GM21786 (cell line): ENCODE measurements around the gene IGHMBP2.

Experiments used
- ATAC-seq: cut with Tn5 transposase; IDR thresholded peaks from one replicate; pipeline ENCODE4 v1.9.1; 2021; ENCODE audit not compliant: unreplicated experiment

The IGHMBP2 gene

DNA sequence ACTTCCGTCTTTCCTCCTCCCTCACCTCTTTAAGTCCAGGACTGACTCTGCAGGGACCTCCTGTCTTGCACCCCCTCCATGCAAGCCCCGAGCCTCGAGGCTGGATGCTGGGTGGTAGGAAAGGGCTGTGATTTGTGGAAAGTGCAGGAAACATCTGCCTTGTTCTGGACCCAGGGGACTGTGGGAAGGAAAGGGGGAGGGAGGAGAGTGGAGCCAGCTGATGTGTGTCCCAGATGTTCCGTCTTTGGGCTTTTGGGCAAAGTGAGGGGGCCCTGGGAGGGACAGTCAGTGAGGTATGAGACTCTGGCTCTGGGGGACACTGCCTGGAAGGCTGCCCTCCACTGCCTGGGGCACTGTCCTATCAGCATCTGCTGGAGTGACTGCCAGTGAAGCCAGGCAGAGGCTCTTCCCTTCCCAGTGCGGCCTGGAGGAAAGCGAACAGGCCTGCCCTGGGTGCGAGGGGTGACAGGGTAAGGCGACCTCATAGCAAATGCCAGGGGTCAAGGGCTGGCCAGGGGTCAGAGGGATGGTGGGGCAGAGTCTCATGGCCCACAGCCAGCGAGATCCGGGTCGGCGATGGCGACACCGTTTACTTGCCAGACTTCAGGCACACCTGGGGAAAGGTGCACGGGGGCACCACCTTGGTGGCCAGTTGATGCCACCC, 75.4 kb downstream of the IGHMBP2 start:
- ATAC-seq, result no peak

DNA sequence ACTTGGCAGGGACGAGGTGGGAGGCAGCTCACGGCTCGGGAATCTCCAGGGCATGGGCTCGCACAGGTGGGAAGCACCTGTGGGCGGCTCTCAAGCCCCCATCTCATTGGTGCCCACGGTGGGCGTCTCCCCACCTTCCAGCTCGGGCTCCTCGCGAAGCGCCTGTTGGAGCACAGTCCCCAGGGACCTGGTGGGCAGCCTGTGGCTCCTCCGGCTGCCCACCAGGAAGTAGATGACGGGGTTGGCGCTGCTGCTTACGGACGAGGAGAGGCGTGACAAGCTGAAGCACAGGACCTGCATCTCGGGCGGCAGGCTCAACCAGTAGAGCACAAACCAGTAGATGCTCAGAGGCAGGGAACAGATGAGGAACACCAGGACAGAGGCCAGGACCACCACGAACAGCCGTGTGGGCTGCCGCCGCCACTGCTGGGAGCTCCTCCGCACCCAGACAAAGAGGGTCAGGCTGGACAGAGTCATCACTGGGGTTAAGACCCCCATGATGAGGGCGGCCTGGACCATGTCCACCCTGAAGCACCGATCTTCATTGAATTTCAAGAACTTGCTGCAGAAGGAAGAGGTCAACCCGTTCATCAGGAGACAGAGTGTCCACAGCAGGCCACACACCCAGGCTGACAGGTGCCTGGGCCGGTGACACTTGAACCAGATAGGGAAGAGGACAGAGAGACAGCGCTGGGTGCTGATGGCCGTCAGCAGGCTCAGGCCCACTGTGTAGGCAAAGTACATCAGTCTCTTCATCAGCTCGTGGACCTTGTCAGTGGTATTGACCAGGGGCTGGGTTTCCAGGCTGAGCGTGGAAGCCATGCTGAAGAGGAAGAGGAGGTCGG, 76.5 kb downstream of the IGHMBP2 start:
- no peak for ATAC-seq

DNA sequence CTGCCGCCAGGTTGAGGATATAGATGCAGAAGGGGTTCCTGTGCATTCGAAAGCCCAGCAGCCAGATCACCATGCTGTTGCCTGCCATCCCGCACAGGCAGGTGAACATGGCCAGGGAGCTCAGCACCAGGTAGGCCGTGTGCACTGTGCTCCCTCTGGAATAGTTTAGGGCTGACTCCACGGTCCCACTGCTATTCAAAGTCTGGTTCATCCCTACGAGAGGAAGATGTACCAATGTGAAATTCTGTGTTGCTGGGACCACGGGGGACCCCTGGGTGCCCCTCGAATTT, 77.0 kb downstream of the IGHMBP2 start, which contains the start of gene MRGPRD:
MRGPRD (minus strand) TSS at position 211 of the 290 bp plus-strand sequence; CDS start at position 211, 0 bp downstream.
- ATAC-seq, result no peak

DNA sequence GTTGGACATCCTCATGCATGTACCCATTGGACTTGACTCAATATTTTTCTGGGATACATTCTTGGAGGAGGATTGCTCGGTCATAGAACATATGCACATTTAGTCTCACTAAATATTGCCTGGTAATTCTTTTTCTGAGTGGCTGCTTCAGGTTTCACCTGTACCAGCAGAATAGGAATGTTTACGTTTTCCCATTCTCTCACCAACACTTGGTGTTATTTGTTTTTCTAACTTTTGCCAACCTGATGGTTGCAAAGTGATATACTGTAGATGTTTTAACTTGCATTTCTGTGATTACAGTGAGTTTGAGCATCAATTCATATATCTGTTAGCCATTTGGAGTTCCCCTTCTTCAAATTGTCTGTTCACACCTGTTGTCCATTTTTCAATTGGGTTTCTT, 78.4 kb downstream of the IGHMBP2 start:
- no peak for ATAC-seq

DNA sequence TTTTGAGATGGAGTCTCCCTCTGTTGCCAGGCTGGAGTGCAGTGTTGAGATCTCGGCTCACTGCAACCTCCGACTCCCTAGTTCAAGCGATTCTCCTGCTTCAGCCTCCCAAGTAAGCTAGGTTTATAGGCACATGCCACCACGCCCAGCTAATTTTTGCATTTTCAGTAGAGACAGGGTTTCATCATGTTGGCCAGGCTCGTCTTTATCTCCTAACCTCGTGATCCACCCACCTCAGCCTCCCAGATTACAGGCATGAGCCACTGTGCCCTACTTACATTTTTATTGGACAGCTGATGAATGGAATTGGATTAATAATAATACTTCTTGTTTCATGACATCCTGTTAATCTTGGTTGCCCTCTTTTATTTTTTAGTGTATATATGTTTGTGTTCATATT, 80.1 kb downstream of the IGHMBP2 start:
- ATAC-seq, result no peak

DNA sequence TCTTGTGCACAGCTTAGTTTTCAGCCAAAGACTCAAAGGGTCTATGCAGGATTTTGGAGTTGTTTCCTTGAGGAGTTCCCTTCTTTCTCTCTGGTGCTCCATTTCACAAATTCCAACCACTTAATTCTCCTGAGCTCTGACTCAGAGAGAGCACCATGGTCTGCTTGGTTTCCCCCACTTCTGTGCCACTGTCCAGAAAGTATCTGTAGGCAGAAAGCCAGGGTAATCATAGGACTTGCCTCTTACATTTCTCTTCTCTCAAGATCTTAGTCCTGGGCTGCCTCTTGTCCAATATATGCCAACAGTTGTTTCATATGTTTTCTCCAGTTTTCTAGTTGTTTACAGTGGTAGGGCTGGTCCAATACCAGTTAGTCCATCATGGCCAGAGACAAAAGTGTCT, 83.5 kb downstream of the IGHMBP2 start:
- no peak for ATAC-seq

DNA sequence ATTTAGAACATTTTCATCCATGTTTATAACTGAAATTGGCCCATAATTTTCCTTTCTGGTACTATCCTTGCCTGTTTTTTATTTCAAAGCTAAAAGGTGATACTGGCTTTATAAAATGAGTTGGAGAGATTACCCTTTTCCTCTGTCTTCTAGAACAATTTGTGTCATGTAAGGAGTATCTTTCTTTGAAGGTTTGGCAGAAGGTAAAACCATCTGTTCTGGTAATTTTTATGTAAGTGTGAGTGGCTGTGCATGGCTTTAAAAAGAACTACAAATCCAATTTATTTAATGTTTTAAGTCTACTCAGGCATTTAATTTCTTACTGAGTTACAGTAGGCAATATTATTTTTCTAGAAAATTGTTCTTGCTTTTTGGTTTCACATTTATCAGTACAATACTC, 84.8 kb downstream of the IGHMBP2 start:
- no peak for ATAC-seq
